Esophagus muscularis mucosa (tissue), 4 donors: ENCODE data around the gene REXO4. TPM values are rescaled to one million over a fixed set of nuclear protein-coding genes. Genes with fewer than 3 reads are reported as not detected.

Source experiments
- DNase-seq: peaks from one replicate; pipeline ENCODE4 v3.0.0-alpha.2; 2017; ENCODE audit errors: extremely low spot score
- H3K27ac ChIP-seq, 4 donors: fragments of 200-600 bp; sonication (generic); replicated peaks in 1 of 4; 1 replicate in 3 of 4; 2 replicates in 1 of 4; pipeline ENCODE4 v1.5.1; 2016 to 2019; ENCODE audit warnings: mild to moderate bottlenecking in 1 of 4
- H3K27me3 ChIP-seq, 4 donors: fragments of 200-600 bp; sonication (generic); one replicate each; pipeline versions ENCODE4 v1.5.1 to v1.6.0; 2016 to 2019
- H3K36me3 ChIP-seq, 4 donors: fragments of 200-600 bp; sonication (generic); one replicate each; pipeline ENCODE4 v1.5.1; 2016 to 2019
- H3K4me1 ChIP-seq, 4 donors: fragments of 200-600 bp; sonication (generic); one replicate each; pipeline ENCODE4 v1.5.1; 2016 to 2019
- H3K4me3 ChIP-seq, 4 donors: fragments of 200-600 bp; sonication (generic); 1 replicate in 2 of 4; 2 replicates in 2 of 4; pipeline ENCODE4 v1.5.1; 2016 to 2019; ENCODE audit warnings: mild to moderate bottlenecking in 4 of 4, moderate library complexity in 1 of 4
- H3K9me3 ChIP-seq, 4 donors: fragments of 200-600 bp; sonication (generic); 1 replicate in 3 of 4; 2 replicates in 1 of 4; pipeline ENCODE4 v1.5.1; 2016 to 2019
- EP300 ChIP-seq: sonication (generic); formaldehyde crosslinking; IDR thresholded peaks from one replicate; pipeline ENCODE4 v1.6.1; 2017; ENCODE audit warnings: antibody characterized with exemption
- POLR2A ChIP-seq: fragments of 450-650 bp; IDR thresholded peaks from one replicate; pipeline ENCODE4 v1.6.1; 2017; ENCODE audit warnings: antibody characterized with exemption, moderate library complexity, mild to moderate bottlenecking, low read depth
- POLR2AphosphoS5 ChIP-seq, 2 donors: sonication (generic); formaldehyde crosslinking; IDR thresholded peaks; one replicate each; pipeline ENCODE4 v1.6.1; 2017; ENCODE audit warnings: antibody characterized with exemption in 2 of 2
- WGBS: methylation state at CpG from one replicate; pipeline ENCODE4 v1.1.5; 2018; 5-methylcytosine and 5-hydroxymethylcytosine counted together
- intact Hi-C: fragments of 100-400 bp; cut with DNase I; formaldehyde crosslinking; loops from one replicate; pipeline ENCODE4 v1.15.1; 2023
- total RNA-seq, 4 donors: library from RNA; depleted of rRNA; stranded (reverse); fragments of >200 nt; gene quantifications; one replicate each; pipeline versions ENCODE4 v1.1.0 to v1.2.1, GENCODE V29; 2016
- TF ChIP-seq, protein P1 (sequence below), 3 experiments: fragments of 200-600 bp in 2 of 3; fragments of 450-650 bp in 1 of 3; sonication (generic) in 2 of 3; IDR thresholded peaks; one replicate each; pipeline ENCODE4 v1.5.1; 2017 to 2019; ENCODE audit warnings: antibody characterized with exemption in 3 of 3, mild to moderate bottlenecking in 2 of 3, moderate library complexity in 1 of 3

The REXO4 gene
- total RNA-seq, 4 donors from 2014 or later, result 15.0 to 28.9 (median 22.4) TPM

GRCh38 chr9:133437753-133438531 lies 20.1 kb upstream of the REXO4 start:
- no peaks in the 10 kb centered on the region for H3K27me3 ChIP-seq

DNA sequence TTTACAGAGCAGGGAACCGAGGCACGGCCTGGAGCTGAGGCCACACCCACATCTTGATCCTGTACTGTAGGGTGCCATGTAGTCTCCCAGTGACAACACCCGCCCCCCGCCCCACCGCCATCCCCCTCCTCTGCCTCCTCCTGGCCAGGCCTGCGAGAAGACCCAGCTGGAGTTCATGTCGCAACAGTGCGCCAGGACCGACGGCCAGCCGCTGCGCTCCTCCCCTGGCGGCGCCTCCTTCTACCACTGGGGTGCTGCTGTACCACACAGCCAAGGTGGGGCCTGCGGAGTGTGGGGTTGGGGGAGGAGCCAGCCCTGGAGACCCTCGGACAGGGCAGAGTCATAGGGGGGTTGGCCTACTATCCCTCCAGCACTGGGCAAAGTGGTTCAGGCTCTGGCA lies 18.9 kb upstream of the REXO4 start:
- no peak for TF ChIP-seq POLR2AphosphoS5 (IDR thresholded peaks at IDR 0.05)
- no peak for TF ChIP-seq EP300
- TF ChIP-seq, protein P1, sequence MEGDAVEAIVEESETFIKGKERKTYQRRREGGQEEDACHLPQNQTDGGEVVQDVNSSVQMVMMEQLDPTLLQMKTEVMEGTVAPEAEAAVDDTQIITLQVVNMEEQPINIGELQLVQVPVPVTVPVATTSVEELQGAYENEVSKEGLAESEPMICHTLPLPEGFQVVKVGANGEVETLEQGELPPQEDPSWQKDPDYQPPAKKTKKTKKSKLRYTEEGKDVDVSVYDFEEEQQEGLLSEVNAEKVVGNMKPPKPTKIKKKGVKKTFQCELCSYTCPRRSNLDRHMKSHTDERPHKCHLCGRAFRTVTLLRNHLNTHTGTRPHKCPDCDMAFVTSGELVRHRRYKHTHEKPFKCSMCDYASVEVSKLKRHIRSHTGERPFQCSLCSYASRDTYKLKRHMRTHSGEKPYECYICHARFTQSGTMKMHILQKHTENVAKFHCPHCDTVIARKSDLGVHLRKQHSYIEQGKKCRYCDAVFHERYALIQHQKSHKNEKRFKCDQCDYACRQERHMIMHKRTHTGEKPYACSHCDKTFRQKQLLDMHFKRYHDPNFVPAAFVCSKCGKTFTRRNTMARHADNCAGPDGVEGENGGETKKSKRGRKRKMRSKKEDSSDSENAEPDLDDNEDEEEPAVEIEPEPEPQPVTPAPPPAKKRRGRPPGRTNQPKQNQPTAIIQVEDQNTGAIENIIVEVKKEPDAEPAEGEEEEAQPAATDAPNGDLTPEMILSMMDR (IDR thresholded peaks at IDR 0.05), result no peak
- no peak for TF ChIP-seq POLR2A
- Histone ChIP-seq H3K4me1 (no peaks in the 10 kb centered on the region), H3K9me3 (no peaks in the 10 kb centered on the region), H3K36me3 (no peaks in the 10 kb centered on the region), H3K27me3 (no peaks in the 10 kb centered on the region), H3K4me3 (no peak overlapping the region), H3K27ac (no peak overlapping the region)
- intact Hi-C loops, result no loop called here
- no peak for DNase-seq
- 65% methylated on average over 10 of the region's 16 CpGs for WGBS

More at GRCh38 chr9:133437753-133438531, 20.1 kb upstream of the REXO4 start:
- Histone ChIP-seq H3K9me3 (no peaks in the 10 kb centered on the region), H3K36me3 (no peaks in the 10 kb centered on the region), H3K4me3 (no peak overlapping the region), H3K4me1 (no peaks in the 10 kb centered on the region), H3K27ac (no peak overlapping the region)
- WGBS, result 91% methylated on average over 18 of the region's 20 CpGs
- intact Hi-C loops, result no loop called here
- TF ChIP-seq EP300, result no peak
- no peak for TF ChIP-seq POLR2AphosphoS5 (IDR thresholded peaks at IDR 0.05)
- TF ChIP-seq POLR2A, result no peak
- TF ChIP-seq, protein P1 (IDR thresholded peaks at IDR 0.05), result no peak
- DNase-seq, result no peak

DNA sequence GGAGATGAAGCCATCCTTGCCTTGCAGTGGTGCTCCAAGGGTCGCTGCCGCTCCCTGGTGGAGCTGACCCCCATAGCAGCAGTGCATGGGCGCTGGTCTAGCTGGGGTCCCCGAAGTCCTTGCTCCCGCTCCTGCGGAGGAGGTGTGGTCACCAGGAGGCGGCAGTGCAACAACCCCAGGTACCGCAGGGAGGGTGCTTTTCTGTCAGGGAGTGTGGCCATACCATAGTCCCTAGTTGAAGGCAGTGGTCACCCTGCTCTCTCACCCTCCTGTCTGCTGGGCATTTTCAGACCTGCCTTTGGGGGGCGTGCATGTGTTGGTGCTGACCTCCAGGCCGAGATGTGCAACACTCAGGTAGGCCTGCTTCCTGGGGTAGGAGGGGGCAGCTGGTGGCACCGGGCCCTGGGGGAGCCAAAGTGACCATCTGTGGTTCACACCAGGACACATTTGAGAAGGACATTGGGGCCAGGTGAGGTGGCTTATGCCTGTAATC lies 15.6 kb upstream of the REXO4 start:
- peaks cover 0 to 16% (median 14%) of the 10 kb centered on the region in 4 donors for H3K4me1 ChIP-seq
- H3K4me3 ChIP-seq, result no peak overlapping the region
- no peaks in the 10 kb centered on the region for H3K36me3 ChIP-seq
- DNase-seq, result no peak
- H3K27ac ChIP-seq, result no peak overlapping the region
- intact Hi-C loops, result no loop called here
- H3K27me3 ChIP-seq, result peaks cover 0 to 17% (median 3%) of the 10 kb centered on the region in 4 donors
- WGBS, result 82% methylated on average over 3 of the region's 11 CpGs
- no peaks in the 10 kb centered on the region for H3K9me3 ChIP-seq
- no peak for TF ChIP-seq POLR2AphosphoS5 (IDR thresholded peaks at IDR 0.05)

DNA sequence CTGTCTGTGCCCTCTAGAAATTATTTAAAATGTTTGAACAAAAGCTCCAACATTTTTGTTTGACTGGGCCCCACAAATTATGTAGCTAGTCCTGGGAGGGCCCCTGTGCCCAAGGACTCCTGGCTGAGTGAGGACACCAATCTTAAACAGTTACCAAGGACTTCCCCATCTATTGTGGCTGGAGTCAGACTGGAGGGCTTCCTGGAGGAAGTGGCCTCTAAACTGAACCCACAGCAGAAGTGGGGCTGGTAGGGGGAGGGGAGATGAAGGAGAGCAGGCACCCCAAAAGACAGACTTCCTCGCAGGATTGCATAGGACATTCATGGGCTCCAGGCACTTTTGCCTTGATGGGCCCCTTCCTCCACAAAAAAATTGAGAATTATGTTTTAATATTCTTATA lies 12.4 kb upstream of the REXO4 start:
- TF ChIP-seq, protein P1 (IDR thresholded peaks at IDR 0.05), result no peak
- TF ChIP-seq EP300 (no peak), POLR2A (no peak), POLR2AphosphoS5 (IDR thresholded peaks at IDR 0.05) (no peak)
- intact Hi-C loops, result no loop called here
- Histone ChIP-seq H3K27me3 (peaks cover 0 to 48% (median 17%) of the 10 kb centered on the region in 4 donors), H3K27ac (no peak overlapping the region), H3K36me3 (peaks cover 0 to 2% (median 0%) of the 10 kb centered on the region in 4 donors), H3K4me3 (no peak overlapping the region), H3K9me3 (no peaks in the 10 kb centered on the region), H3K4me1 (peaks cover 2 to 22% (median 18%) of the 10 kb centered on the region in 4 donors)
- DNase-seq, result no peak
- WGBS, result 88% methylated on average over 1 of the region's 1 CpG

DNA sequence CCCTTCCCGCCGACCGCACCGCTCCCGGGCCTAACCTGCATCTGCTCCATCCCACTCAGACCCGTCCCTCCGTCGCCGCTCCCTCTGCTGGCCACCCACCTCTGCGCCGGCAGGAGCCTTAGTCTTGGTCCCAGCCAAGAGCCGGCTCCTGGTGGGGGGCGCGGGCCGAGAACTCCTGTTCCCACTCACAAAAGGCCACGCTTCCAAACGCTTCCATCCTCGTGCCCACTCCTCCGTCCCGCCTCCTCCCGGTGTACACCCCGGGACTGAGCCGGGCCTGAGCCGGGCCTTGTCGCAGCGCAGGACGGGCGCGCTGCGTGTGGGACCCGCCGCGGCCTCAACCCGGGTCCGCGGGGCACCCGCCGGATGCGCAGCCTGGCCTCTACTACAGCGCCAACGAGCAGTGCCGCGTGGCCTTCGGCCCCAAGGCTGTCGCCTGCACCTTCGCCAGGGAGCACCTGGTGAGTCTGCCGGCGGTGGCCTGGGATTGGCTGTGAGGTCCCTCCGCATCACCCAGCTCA lies 11.9 kb upstream of the REXO4 start:
- DNase-seq, result no peak
- Histone ChIP-seq H3K9me3 (no peaks in the 10 kb centered on the region), H3K36me3 (peaks cover 0 to 2% (median 0%) of the 10 kb centered on the region in 4 donors), H3K27me3 (peaks cover 0 to 54% (median 17%) of the 10 kb centered on the region in 4 donors), H3K27ac (no peak overlapping the region), H3K4me1 (peaks cover 2 to 22% (median 18%) of the 10 kb centered on the region in 4 donors), H3K4me3 (peak overlapping the region in 1 of 4 donors; percentile 43)
- TF ChIP-seq, protein P1 (IDR thresholded peaks at IDR 0.05), result peak in 1 of 3 experiments; percentile 37
- TF ChIP-seq POLR2A, result no peak
- WGBS, result 24% methylated on average over 36 of the region's 49 CpGs
- intact Hi-C loops, result no loop called here
